ENCODE data around the gene TBL2. TPM values are rescaled to one million over a fixed set of nuclear protein-coding genes. Genes with fewer than 3 reads are reported as not detected.

TBL2 gene
- total and polyA plus RNA-seq, 2 of the 4 experiments (the other 2 are of a cell fraction): 72.6 to 94.1 TPM

- ChIA-PET POLR2A (ENCODE audit: unreplicated experiment) (no interaction called here), CTCF (no interaction called here)
- no peak for DNase-seq
- H3K23ac ChIP-seq (ENCODE audit: low read depth, low read length): no peak overlapping the region
- H3K27me3 ChIP-seq (ENCODE audit: control insufficient read depth, insufficient read depth, low read length): peaks cover 72% of the 10 kb centered on the region
- peaks cover 5% of the 10 kb centered on the region; the same call in 1 of the 2 replicates for H3K4me1 ChIP-seq (ENCODE audit: control insufficient read depth, insufficient read depth, low read length)
- no peak overlapping the region for H3K27ac ChIP-seq (ENCODE audit: insufficient read depth, low read length)
- no peak for TF ChIP-seq CEBPB (IDR thresholded peaks at IDR 0.05; ENCODE audit: low read depth, low read length)
- TF ChIP-seq NFE2L2 (IDR thresholded peaks at IDR 0.05; ENCODE audit: low read depth, low read length): no peak
- TF ChIP-seq CHD1 (IDR thresholded peaks at IDR 0.05; ENCODE audit: low read depth, low read length): no peak
- no peak overlapping the region for H3K14ac ChIP-seq (replicated peaks; ENCODE audit: low read depth, low read length)
- peak overlapping the region; percentile 24; the same call in 1 of the 2 replicates for H3K4me2 ChIP-seq (ENCODE audit: low read depth, low read length)
- ATAC-seq (ENCODE audit: low read depth): no peak
- no peak overlapping the region for H3K56ac ChIP-seq (ENCODE audit: extremely low read depth, insufficient read depth, low read length)
- no peak overlapping the region for H4K5ac ChIP-seq (ENCODE audit: low read depth, low read length)
- no peak overlapping the region for H2BK120ac ChIP-seq (ENCODE audit: low read depth, low read length)
- no peak overlapping the region for H4K91ac ChIP-seq (ENCODE audit: insufficient read depth, low read depth, low read length)
- H3K79me1 ChIP-seq (ENCODE audit: low read depth in 1 of 2, low read length in 2 of 2): no peaks in the 10 kb centered on the region
- H2AK5ac ChIP-seq (ENCODE audit: low read depth, low read length): no peak overlapping the region
- H2BK15ac ChIP-seq (ENCODE audit: low read depth, low read length): no peak overlapping the region
- dilution Hi-C loops (cut with HindIII; ENCODE audit: low sequenced_read_pairs, unreplicated experiment) (no loop called here), intact Hi-C loops (cut with micrococcal nuclease) (no loop called here), in situ Hi-C loops (cut with MboI; ENCODE audit: low sequenced_read_pairs) (no loop called here)
- H3K4ac ChIP-seq (ENCODE audit: low read depth, low read length): no peak overlapping the region
- H4K8ac ChIP-seq (ENCODE audit: low read depth in 2 of 2, low read length in 2 of 2): no peak overlapping the region
- H3K36me3 ChIP-seq (ENCODE audit: control insufficient read depth, insufficient read depth, low read length): no peaks in the 10 kb centered on the region
- BruUV-seq (replicated peaks): no TSS peak
- no peak overlapping the region for H3K18ac ChIP-seq (ENCODE audit: low read depth, low read length)
- no peak overlapping the region for H2BK5ac ChIP-seq (ENCODE audit: low read depth, low read length, poor library complexity, severe bottlenecking)
- peak overlapping the region; percentile 52 for H2AFZ ChIP-seq (replicated peaks; ENCODE audit: low read length, poor library complexity)
- H3K9ac ChIP-seq (ENCODE audit: low read depth, low read length): no peak overlapping the region
- H3K4me3 ChIP-seq (ENCODE audit: insufficient read depth, low read depth, low read length): no peak overlapping the region
- no peaks in the 10 kb centered on the region for H4K20me1 ChIP-seq (ENCODE audit: insufficient read depth, low read length)
- H3K9me1 ChIP-seq (ENCODE audit: insufficient read depth, low read length): no peaks in the 10 kb centered on the region
- no peaks in the 10 kb centered on the region for H3K9me3 ChIP-seq (ENCODE audit: control insufficient read depth, insufficient read depth, low read length)
- H2AK9ac ChIP-seq (replicated peaks; ENCODE audit: low read depth, low read length, poor library complexity): no peak overlapping the region
- 5% methylated on average over 23 of the region's 58 CpGs; no CpG with 5 or more reads in 1 of the 2 experiments for WGBS, 2 experiments (ENCODE audit: extremely low coverage in 2 of 2, insufficient read length in 1 of 2)
- H2BK20ac ChIP-seq (ENCODE audit: low read depth, low read length): no peak overlapping the region
Measured at GRCh38 chr7:73622909-73623797, 44.8 kb upstream of the TBL2 start.

Data from IMR-90 (cell line).